Measurements from ENCODE around the gene C10orf105.

C10orf105 gene

DNA sequence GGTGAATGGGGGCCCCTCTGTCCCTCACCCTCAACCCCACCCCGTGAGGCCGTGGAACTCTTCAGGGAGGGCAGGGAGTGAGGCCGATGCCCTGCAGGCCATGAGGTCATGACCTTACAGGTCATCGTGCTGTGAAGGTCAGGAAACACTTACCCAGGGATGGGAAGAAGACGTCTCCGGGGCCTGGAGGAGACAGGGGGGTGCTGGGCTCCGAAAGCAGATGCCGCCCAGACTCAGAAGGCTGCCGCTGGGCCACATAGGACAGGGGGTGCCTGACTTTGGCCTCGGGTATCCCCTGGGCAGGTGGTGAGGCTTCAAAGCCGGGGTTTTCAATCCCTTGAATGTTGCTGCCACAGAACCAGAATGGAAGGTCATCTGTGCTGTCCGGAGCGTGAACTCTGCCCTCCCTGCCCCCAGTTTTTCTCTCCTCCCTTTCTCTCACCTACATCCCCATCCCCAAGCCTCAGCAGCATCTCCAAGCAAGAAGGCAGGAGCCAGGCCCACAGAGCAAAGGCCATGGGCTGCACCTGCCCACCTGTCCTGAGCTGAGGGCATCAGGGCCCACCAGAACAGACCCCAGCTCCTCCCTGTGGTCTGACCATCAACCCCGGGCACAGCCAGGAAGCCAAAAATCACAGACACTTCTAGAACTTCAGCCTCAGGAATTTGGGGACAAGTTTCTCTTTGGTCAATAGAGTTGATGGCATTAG is 32.1 kb upstream of the C10orf105 start:
- DNase-seq (ENCODE audit: low read depth in 2 of 2) = no peak

DNA sequence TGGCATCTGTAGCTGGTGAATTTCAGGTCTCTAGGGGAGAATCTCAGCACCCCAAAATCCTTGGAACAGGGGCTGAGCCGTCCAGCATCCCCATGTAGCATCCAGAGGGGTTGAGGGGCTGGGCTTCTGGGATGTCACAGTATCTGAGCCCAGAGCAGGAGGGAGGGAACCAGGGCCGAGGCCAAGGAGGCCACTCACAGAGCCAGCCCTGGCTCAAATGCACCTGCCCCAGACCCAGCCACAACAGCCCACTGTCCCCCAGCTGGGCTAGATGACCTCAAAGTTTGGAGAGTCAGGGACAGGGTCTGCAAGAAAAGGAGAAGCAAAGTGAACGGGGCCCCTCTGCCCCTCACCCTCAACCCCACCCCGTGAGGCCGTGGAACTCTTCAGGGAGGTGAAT is 31.4 kb upstream of the C10orf105 start:
- DNase-seq (ENCODE audit: low read depth in 2 of 2) = no peak

DNA sequence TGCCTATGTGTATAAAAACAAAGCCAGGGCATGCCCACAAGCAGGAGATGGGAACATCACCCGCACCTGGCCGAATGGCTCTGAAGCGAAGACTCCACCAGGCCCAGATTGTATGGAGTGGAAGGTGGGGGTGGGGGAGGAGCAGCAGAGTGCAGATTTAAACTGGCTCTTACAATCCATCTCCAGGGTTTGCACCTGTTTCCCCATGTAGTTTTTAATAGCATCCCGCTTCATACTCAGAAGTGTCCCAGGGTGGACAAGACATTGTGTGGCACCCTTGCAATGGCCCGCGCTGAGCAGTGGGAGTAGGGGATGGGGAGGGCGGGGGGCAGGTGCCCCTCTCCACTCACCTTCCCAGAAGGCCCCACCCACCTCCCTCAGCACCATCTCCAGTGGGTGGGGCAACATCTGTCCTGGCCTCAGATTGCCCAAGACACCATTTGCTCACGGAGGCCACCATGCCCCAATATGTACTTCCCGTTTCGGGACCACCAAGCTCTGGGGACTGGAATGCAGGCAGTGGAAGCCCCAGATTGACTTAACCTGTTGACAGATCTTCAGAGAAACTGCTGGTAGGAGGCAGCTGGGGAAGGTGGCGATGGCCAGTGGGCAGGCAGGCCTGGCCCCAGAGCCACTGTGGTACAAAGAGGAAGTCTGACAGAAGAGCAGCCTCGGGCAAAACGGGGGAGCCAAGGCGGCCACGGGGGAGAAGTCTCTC is 30.7 kb upstream of the C10orf105 start:
- no peak for DNase-seq (ENCODE audit: low read depth in 2 of 2)

DNA sequence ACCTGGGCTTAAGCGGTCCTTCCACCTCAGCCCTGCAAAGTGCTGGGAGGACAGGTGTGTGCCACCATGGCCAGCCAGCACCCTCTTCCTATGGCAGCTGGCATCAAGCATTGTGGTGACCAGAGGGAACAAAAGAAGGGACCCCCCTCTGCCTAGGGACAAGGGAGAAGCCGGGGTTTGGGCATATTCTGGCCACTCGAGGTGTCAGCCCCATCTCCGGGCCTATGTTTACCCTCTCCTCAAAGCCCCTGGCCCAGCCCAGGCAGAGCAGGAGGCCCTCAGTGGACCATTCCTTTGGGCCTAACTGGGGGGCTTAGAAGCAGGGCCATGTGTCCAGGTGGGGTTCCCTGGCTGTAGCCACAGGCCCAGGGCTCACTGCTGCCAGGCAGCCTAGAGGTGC is 29.8 kb upstream of the C10orf105 start:
- DNase-seq (ENCODE audit: low read depth in 2 of 2) = no peak

DNA sequence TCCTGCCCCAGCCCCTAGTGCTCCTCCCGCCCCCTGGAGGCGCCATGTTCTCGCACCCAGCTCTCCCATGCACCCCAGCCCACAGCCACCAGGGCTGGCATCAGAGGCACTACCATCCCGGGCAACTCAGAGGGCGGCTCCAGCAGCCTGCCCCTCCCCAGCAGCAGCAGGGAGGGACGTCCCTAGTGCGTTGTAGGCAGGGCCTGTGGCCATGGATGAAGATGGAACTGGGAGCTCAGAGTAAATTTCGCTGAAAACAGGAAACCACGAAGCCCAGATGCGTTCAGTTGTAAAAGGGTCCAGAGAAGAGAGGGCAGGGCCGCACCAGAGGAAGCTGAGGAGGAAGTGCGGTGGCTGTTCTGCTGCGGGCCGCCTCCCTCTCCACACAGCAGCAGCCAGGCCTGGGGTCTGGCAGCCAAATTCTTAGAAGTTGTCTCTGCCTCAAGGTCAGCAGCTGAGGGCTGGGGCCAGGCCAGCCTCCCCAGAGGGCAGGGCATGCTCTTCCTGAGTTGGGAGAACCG is 29.2 kb upstream of the C10orf105 start:
- DNase-seq (ENCODE audit: low read depth in 2 of 2) = no peak

DNA sequence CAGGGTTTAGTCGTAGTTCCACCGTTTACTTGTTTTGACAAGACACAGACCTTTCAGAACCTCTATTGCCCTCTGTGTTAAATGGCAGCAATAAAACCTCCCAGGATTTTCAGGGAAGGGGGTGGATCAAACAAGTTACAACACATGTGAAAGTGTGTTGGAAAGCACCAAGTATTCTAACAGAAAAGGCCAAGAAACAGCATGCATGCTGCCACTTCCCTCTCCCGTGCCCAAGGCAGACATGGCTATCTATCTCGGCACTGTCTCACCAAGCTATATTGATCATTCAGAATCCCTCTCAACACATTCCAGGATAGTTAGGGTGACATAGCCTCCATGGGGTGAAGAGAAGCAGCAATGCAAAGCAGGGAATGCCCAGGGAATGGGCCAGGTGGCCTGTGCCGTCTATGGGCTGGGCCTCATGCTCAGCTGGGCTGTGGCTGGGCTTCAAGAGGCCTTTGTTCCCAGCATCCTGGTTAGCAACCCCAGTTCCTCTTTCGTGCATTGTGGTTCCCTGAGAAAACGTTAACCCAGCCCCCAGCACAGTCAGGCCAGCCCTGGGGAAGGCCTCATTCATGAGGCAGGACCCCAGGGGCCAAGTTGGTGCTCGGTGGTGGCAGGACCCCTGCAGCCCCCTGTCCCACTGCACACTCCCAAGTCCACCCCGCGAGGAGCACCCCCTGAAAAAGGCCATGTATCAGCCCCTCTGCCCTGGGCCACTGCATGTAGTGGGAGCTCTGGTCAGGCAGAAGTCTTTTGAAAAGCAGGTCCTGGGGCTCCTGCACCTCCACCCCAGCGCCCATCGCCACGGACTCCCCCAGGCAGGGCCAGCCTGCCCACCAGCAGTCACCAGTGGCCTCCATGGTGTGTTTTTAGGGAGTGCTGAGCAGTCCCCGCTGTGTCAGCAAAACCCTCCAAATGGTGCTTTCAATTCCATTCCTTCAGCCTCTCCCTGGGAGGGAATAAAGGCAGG is 28.3 kb upstream of the C10orf105 start:
- DNase-seq (ENCODE audit: low read depth in 2 of 2) = no peak

DNA sequence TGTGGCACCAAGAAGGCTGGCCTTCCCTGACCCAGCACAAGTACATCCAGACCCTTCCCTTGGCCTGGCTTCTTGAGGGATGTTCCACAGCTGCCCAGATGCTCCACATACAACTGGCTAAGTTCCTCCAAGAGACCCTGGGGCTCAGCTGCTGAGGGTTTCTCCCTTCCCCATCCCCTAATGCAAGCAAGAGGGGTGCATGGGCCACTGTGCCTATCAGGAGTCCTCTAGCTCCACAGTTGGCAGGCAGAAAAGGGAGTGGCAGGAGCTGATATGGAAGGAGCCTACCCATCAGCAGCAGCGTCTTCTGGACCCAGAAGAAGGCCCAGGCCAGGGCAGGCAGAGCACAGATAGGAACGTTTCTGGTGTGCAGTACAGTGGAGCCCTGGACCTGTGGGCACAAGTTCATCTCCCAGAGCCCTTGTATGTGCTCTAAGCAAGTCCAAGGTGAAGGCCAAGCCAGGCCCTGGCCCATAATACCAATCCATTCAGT is 27.5 kb upstream of the C10orf105 start:
- no peak for DNase-seq (ENCODE audit: low read depth in 2 of 2)

DNA sequence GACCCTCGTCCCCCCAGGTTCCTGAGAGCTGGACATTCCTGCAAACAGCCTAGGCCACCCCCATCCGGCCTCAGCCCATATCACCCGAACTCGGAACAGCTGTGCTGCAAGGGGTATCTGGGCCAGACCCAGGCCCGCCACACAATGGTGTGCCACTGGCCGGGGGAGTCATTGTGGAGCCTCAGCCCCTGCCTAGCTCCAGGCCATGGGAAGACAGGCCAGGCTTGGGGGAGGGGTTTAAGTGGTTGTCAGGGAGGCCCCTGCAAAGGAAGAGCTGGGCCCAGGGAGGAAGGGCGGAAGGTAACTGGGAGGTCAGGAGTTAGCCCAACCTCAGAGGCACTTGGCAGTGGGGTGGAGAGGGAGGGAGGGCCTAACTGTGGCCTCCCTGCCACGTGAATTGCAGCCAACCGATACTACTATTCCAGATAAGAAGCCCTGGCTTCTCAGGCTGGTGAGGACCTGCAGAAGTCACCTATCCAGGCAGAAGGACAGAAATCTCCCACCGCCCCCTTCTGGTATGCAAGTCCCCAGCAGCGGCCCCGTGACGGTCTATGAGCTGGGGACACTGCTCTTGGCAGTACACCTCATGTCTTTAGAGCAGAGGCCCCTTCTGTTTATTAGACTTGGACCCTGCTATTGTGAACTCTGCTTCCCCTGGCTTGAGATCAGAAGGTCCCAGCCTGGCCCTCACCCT is 26.9 kb upstream of the C10orf105 start:
- DNase-seq (ENCODE audit: low read depth in 2 of 2) = no peak

DNA sequence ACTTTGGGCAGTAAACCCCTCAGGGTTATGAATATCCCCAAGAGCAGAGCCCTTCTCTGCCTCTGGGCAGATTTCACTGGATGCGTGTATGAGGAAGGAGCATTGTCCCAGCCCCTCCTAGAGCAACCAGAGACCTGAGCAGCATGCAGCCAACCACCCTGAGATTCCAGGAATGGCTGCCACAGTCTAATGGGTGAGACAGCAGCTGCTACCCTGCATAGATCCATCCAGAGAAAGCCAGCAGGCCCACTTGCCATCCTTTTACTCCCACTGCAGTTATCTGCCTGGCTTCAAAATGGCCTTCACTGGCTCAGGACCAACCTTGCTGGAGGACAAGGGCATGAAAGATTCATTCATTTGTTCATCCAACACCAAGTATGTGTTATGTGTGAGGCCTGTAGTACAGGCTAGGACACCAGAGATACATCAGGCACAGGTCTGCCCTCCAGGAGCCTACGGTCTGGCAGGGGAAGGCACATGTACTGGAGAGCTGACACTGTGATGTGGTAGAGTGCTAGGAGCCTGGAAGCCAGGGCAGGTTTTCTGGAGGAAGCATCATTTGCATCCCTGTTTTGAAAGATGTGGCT is 26.2 kb upstream of the C10orf105 start:
- DNase-seq (ENCODE audit: low read depth in 2 of 2) = no peak

DNA sequence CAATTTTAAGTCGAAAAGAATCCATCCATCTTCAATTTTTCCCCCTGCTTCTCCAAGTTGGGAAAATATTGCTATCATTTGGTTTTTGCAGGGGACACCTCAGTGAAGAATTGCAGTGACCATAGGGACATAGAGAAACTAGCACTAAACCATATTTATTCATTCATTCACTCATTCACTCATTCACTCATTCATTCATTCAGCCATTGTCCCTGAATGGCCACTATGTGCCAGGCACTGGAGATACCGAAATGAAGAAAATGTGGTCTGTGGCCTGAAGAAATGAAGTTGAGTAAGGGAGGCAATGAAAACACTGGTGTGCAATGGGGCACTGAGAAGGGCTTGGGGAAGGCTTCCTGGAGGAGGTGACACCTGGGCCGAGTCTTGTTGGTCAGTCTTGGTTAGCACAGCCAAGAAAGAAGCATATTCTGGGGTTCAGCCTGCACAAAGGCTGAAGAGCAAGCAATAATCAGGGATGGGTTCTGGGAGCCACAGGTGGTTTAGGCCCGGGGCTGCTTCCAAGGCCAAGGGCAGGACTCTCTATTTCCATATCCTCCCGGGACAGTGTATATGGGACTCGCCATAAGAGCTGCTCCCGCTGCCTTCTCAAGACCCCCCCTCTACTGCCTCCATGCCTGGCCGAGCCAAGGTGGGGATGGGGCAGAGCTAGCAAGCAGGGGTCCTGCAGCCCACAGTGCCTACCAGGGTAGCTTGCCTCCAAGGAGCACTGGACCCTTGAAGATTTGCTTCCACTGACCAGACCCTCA is 25.5 kb upstream of the C10orf105 start:
- no peak for DNase-seq (ENCODE audit: low read depth in 2 of 2)

DNA sequence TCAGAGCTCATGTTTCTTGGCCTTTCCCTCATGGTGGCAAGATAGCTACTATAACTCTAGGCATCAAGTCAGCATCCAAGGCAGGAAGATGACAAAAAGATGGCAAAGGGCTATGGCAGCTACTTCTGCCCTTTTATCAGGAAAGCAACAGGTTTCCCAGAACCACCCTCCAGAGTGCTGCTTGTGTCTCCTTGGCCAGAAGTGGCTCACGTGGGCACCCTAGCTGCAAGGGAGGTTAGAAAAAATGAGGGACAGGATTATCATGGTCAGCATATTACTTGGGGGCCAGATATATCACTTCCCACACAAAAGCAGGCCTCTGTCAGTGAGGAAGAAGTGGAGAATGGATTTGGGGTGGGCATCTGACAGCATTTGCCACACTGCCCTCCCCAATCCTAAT is 24.3 kb upstream of the C10orf105 start:
- no peak for DNase-seq (ENCODE audit: low read depth in 2 of 2)

DNA sequence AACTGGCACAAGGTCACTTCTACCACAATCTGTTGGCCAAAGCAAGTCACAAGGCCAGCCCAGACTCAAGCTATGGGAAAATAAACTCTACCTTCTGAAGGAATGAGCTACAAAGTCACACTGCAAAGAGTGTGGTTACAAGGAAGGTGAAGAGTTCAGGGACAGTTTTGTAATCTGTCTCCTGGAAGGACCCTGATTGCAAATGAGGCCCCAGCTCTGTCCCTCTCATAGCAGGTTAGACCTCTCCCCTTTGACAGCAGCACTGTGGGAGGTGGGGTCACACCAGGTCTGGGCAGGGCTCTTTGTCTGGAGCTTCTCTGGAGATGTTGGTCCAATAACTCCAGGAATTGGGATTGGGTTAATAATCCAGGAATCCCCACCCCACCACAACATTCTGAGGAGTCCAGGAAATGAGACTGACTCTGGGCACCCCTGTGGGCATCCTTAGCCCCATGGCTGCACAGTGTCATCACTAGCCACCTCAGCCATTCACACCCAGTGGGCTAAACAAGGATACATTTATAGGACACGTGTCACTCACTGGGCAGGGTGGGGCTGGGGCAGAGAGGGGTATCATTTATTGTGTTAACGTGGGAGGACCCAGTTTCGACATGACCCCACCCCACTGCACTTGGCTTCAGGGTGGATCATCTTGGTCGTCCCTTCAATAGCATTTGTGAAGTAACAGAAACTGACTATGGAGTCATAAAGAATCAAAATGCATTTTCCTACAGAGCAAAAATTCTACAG is 23.7 kb upstream of the C10orf105 start:
- no peak for DNase-seq (ENCODE audit: low read depth in 2 of 2)

DNA sequence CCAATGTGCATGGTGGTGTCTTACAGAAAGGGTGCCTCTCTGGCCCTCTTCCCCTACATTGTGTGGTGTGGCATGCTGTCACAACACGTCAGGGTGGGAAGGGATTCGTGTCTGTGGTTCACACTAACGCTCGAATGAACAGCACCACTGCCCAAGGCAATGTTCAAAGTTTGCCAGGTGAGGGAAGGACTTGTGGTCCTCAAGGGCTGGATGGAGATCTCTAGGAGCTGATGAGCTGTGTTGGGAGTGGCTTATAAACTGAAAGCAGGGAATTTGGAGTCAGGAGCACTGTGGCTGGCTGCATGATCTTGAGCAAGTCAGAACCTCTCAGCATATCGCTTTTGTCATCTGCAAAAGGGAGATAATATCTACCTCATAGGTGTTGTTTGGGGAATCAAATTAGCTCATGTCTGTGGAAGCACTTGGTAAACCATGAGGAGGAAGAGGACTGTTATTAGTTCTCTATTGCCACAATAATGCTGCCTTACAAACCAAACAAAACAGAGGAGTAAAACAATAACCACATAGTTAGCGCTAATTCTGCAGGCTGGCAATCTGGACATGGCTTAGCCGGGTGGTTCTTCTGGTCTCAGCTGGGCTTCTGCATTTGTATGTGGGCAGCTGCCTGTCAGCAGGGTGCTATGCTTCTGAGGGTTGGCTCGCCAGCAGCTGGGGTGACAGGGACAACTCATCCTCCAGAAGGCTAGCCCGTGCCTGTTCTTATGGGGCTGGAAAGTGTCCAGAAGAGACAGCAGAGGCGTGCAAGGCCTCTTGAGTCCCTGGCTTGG is 22.9 kb upstream of the C10orf105 start:
- DNase-seq (ENCODE audit: low read depth in 2 of 2) = no peak

DNA sequence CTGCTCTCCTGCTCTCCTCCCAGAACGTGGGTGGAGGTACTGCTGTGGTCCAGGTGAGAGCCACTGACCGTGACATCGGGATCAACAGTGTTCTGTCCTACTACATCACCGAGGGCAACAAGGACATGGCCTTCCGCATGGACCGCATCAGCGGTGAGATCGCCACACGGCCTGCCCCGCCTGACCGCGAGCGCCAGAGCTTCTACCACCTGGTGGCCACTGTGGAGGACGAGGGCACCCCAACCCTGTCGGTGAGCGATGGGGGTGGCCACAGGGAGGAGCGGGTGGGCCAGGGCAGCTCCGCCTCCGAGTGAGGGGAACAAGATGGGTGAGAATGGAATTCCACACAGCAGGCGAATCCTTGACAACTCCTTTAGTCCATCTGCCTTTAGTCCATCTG is 22.1 kb upstream of the C10orf105 start:
- DNase-seq (ENCODE audit: low read depth in 2 of 2) = no peak

DNA sequence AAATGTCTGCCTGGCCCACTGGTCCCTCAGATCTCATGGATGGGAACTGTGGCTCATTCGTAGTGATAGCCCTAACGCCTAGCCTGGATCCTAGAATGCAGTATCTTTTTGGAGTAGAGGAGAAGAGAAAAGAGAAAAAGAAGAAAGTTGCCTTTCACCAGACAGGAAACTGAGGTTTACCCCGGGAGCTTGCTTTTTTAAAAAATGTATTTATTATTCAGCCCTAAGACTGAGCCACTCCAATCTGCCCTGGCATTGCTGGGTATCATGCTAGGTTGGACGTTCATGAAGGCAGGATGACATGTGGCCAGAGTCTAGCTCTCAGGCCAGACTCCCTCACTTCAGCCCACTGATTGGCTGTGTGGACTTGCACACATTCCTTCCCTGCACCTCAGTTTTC is 21.5 kb upstream of the C10orf105 start:
- no peak for DNase-seq (ENCODE audit: low read depth in 2 of 2)

DNA sequence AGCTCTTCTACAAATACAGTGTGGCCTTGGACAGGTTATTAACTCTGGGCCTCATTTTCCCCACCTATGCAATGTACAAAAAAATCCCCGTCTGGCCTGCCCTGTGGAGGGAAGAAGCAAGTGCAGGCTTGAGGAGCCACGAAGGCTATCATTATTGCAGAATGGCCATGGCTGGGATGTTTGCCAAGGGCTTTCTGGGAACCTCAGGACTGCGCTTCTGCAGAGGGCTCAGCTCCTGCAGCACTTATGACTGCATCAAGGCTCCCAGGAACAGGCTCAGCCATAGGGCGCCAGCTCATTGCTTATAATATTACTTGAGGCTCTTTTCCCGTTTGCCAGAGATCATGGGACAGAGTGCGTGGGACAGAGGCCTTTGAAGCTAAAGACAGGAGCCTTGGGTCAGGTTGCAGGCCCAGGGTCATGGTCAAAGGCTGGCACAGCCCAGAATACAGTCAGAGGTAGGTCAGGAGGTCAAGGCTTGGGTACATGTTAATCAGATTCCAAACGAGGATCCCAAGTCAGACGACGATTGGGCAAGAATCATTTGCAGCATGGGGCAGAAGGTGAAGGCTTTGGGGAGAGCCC is 20.6 kb upstream of the C10orf105 start:
- no peak for DNase-seq (ENCODE audit: low read depth in 2 of 2)

DNA sequence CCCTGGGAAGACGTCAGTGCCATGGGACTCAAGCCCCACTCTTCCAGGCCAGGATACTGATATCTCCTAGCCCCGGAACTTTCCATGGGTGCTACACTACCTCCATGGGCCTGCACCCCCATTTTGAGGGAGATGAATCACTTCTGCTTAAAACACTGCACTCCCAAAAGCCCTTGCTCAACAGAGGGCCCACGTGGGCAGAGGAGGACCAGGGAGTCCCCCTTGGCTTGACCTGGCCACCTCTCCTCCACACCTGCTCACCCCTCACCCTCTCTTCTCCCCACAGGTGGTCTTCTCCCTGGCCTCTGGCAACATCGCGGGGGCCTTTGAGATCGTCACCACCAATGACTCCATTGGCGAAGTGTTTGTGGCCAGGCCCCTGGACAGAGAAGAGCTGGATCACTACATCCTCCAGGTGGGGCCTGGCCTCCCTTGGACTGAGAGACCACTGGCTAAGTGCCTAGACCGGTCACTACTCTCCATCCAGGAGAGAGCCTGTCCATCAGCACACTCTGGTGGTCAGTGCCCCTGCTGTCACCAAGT is 19.9 kb upstream of the C10orf105 start:
- no peak for DNase-seq (ENCODE audit: low read depth in 2 of 2)

DNA sequence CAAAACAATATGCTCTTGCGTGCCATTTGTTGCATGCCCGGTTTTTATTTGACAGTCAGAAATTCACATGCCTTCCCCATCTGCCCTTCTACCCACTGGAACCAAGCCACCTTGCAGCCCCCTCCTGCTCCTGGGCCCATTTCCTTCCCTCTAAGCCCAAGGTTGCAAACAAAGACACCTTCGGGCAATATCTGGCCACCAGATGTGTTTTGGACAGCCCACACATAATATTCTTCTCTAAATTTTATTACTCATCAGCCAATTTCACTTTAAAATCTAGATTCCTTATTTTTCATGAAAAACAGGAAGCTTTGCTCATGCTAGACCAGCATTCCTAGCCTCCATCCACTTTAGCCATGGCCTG is 18.2 kb upstream of the C10orf105 start:
- DNase-seq (ENCODE audit: low read depth in 2 of 2) = no peak

Data from fibroblast of skin of left biceps (primary cell).